Mucosa of stomach (tissue), 1 donor: ENCODE data around the gene ZNF431.
"Not testable (repeated sequence)": the region's sequence is repeated elsewhere in the genome, so short reads cannot be mapped to it uniquely, and the experiment has no call there.

ENCODE experiments used
- H3K27me3 ChIP-seq: one replicate; pipeline ENCODE4 v1.7.0; 2013; ENCODE audit warnings: mild to moderate bottlenecking, low read length; ENCODE audit not compliant: control insufficient read depth, insufficient read depth
- H3K36me3 ChIP-seq: one replicate; pipeline ENCODE4 v1.7.0; 2013; ENCODE audit warnings: low read length; ENCODE audit not compliant: control insufficient read depth, insufficient read depth
- H3K4me1 ChIP-seq: one replicate; pipeline ENCODE4 v1.7.0; 2013; ENCODE audit warnings: mild to moderate bottlenecking, low read length; ENCODE audit not compliant: control insufficient read depth, insufficient read depth
- H3K4me3 ChIP-seq: one replicate; pipeline ENCODE4 v1.7.0; 2013; ENCODE audit warnings: low read length
- H3K9ac ChIP-seq: one replicate; pipeline ENCODE4 v1.7.0; 2013; ENCODE audit warnings: mild to moderate bottlenecking, low read length, moderate library complexity
- H3K9me3 ChIP-seq: one replicate; pipeline ENCODE4 v1.7.0; 2013; ENCODE audit warnings: mild to moderate bottlenecking, low read length, moderate library complexity; ENCODE audit not compliant: control insufficient read depth
- donor health status: Pancreatic carcinoma.

Gene ZNF431

GRCh38 chr19:21127898-21128297 lies 13.9 kb upstream of the ZNF431 start:
- H3K4me3 ChIP-seq, result no peak overlapping the region
- H3K4me1 ChIP-seq, result no peaks in the 10 kb centered on the region
- H3K9ac ChIP-seq, result no peak overlapping the region
- H3K9me3 ChIP-seq, result no peaks in the 10 kb centered on the region
- no peaks in the 10 kb centered on the region for H3K36me3 ChIP-seq
- no peaks in the 10 kb centered on the region for H3K27me3 ChIP-seq

- no peaks in the 10 kb centered on the region for H3K27me3 ChIP-seq
- H3K36me3 ChIP-seq, result no peaks in the 10 kb centered on the region
- H3K9me3 ChIP-seq, result no peaks in the 10 kb centered on the region
- no peak overlapping the region for H3K4me3 ChIP-seq
- no peak overlapping the region for H3K9ac ChIP-seq
- H3K4me1 ChIP-seq, result no peaks in the 10 kb centered on the region
Measured at GRCh38 chr19:21128901-21129698, 12.7 kb upstream of the ZNF431 start.

- Histone ChIP-seq H3K27me3 (no peaks in the 10 kb centered on the region), H3K9me3 (no peaks in the 10 kb centered on the region), H3K4me1 (no peaks in the 10 kb centered on the region), H3K9ac (no peak overlapping the region), H3K36me3 (no peaks in the 10 kb centered on the region), H3K4me3 (no peak overlapping the region)
Measured at GRCh38 chr19:21130097-21130775, 11.6 kb upstream of the ZNF431 start.

GRCh38 chr19:21133633-21134032 lies 8.2 kb upstream of the ZNF431 start:
- Histone ChIP-seq H3K4me1 (no peaks in the 10 kb centered on the region), H3K9me3 (no peaks in the 10 kb centered on the region), H3K27me3 (no peaks in the 10 kb centered on the region), H3K4me3 (no peak overlapping the region), H3K36me3 (no peaks in the 10 kb centered on the region), H3K9ac (no peak overlapping the region)

- Histone ChIP-seq H3K4me3 (no peak overlapping the region), H3K27me3 (no peaks in the 10 kb centered on the region), H3K9ac (no peak overlapping the region), H3K36me3 (no peaks in the 10 kb centered on the region), H3K9me3 (no peaks in the 10 kb centered on the region), H3K4me1 (no peaks in the 10 kb centered on the region)
Measured at GRCh38 chr19:21134934-21135366, 6.9 kb upstream of the ZNF431 start.

GRCh38 chr19:21135433-21135832 lies 6.4 kb upstream of the ZNF431 start:
- Histone ChIP-seq H3K9me3 (no peaks in the 10 kb centered on the region), H3K36me3 (no peaks in the 10 kb centered on the region), H3K4me3 (no peak overlapping the region), H3K9ac (no peak overlapping the region), H3K4me1 (no peaks in the 10 kb centered on the region), H3K27me3 (no peaks in the 10 kb centered on the region)

- Histone ChIP-seq H3K9me3 (no peaks in the 10 kb centered on the region), H3K4me1 (peaks cover 1% of the 10 kb centered on the region), H3K36me3 (no peaks in the 10 kb centered on the region), H3K4me3 (no peak overlapping the region), H3K9ac (no peak overlapping the region), H3K27me3 (no peaks in the 10 kb centered on the region)
Measured at GRCh38 chr19:21138130-21138529, 3.7 kb upstream of the ZNF431 start.

GRCh38 chr19:21141006-21141405 lies 834 bp upstream of the ZNF431 start:
- H3K9ac ChIP-seq, H3K4me1 ChIP-seq, H3K4me3 ChIP-seq: not testable (repeated sequence)

GRCh38 chr19:21143428-21143827 lies 1.6 kb downstream of the ZNF431 start:
- no peaks in the 10 kb centered on the region for H3K9me3 ChIP-seq
- no peaks in the 10 kb centered on the region for H3K36me3 ChIP-seq
- H3K27me3 ChIP-seq, result no peaks in the 10 kb centered on the region
- H3K4me1 ChIP-seq, result peaks cover 9% of the 10 kb centered on the region
- H3K9ac ChIP-seq, result no peak overlapping the region
- no peak overlapping the region for H3K4me3 ChIP-seq

More at GRCh38 chr19:21141006-21141405, 834 bp upstream of the ZNF431 start:
- H3K36me3 ChIP-seq, H3K9me3 ChIP-seq, H3K27me3 ChIP-seq: not testable (repeated sequence)

GRCh38 chr19:21143854-21144253 lies 2.0 kb downstream of the ZNF431 start:
- no peaks in the 10 kb centered on the region for H3K9me3 ChIP-seq
- no peak overlapping the region for H3K4me3 ChIP-seq
- H3K4me1 ChIP-seq, result peaks cover 9% of the 10 kb centered on the region
- no peaks in the 10 kb centered on the region for H3K36me3 ChIP-seq
- no peak overlapping the region for H3K9ac ChIP-seq
- H3K27me3 ChIP-seq, result no peaks in the 10 kb centered on the region

- no peaks in the 10 kb centered on the region for H3K36me3 ChIP-seq
- H3K27me3 ChIP-seq, result no peaks in the 10 kb centered on the region
- no peaks in the 10 kb centered on the region for H3K9me3 ChIP-seq
- no peak overlapping the region for H3K4me3 ChIP-seq
- peaks cover 9% of the 10 kb centered on the region for H3K4me1 ChIP-seq
- no peak overlapping the region for H3K9ac ChIP-seq
Measured at GRCh38 chr19:21147540-21147939, 5.7 kb downstream of the ZNF431 start.

GRCh38 chr19:21148681-21149080 lies 6.8 kb downstream of the ZNF431 start:
- Histone ChIP-seq H3K4me1 (peaks cover 3% of the 10 kb centered on the region), H3K4me3 (no peak overlapping the region), H3K9me3 (no peaks in the 10 kb centered on the region), H3K36me3 (no peaks in the 10 kb centered on the region), H3K27me3 (no peaks in the 10 kb centered on the region), H3K9ac (no peak overlapping the region)
